ENCODE data around the gene CCK. TPM values are rescaled to one million over a fixed set of nuclear protein-coding genes. Genes with fewer than 3 reads are reported as not detected.
"Not testable (repeated sequence)": the region's sequence is repeated elsewhere in the genome, so short reads cannot be mapped to it uniquely, and the experiment has no call there.

CCK gene
- not detected in 2 replicates for total RNA-seq

DNA sequence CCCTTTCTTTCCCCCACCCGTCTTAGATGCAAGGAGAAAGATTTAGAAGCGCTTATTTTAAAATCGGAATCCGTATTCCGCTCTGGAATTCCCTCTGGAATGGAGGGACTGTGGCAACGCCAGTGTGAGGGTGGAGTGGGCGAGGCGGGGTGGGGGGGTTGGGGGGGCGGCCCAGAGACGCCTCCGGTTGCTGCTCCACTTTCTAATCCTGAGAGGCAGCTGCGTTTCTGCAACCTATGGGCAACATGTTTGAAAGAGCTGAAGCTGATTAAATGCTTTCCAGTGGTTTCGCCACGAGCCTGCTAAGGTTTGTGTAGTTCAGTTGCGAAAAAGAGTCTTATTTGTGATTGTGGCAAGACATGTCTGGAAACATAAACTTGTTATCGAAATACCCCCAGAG, at the start of gene CCK:
Gene CCK, minus strand, starts transcription at position 101 of the 400 bp plus-strand sequence. CDS start 2,555 bp downstream, outside the sequence.
- intact Hi-C loops (cut with micrococcal nuclease) = no loop called here

- intact Hi-C loops (cut with micrococcal nuclease) = no loop called here
Observed at GRCh38 chr3:42314411-42314810, 48.4 kb upstream of the CCK start.

GRCh38 chr3:42308651-42309050, 42.7 kb upstream of the CCK start:
- intact Hi-C loops (cut with micrococcal nuclease) = no loop called here

GRCh38 chr3:42306499-42306898, 40.5 kb upstream of the CCK start:
- intact Hi-C loops (cut with micrococcal nuclease) = no loop called here

GRCh38 chr3:42302924-42303634, 37.1 kb upstream of the CCK start:
- intact Hi-C loops (cut with micrococcal nuclease) = no loop called here

- intact Hi-C loops (cut with micrococcal nuclease) = no loop called here
Observed at GRCh38 chr3:42301446-42302175, 35.6 kb upstream of the CCK start.

- intact Hi-C loops (cut with micrococcal nuclease) = no loop called here
Observed at GRCh38 chr3:42300778-42301177, 34.8 kb upstream of the CCK start.

GRCh38 chr3:42300013-42300412, 34.0 kb upstream of the CCK start:
- intact Hi-C loops (cut with micrococcal nuclease) = no loop called here

DNA sequence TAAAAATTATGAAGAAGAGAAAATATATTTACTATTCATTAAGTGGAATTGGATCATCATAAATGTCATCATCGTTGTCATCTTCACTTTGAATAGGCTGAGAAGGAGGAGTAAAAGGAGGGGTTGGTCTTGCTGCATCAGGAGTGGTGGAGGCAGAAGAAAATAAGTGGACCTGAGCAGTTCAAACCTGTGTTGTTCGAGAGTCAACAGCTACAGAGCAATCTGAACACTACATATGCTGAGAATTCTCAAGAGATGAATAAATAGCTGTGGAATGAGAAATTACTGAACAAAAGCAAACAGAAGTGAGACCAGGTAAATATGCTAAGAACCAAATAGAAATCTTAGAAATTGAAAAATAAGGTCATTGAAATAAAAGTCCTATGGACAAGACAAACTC, 32.3 kb upstream of the CCK start:
- intact Hi-C loops (cut with micrococcal nuclease) = no loop called here

DNA sequence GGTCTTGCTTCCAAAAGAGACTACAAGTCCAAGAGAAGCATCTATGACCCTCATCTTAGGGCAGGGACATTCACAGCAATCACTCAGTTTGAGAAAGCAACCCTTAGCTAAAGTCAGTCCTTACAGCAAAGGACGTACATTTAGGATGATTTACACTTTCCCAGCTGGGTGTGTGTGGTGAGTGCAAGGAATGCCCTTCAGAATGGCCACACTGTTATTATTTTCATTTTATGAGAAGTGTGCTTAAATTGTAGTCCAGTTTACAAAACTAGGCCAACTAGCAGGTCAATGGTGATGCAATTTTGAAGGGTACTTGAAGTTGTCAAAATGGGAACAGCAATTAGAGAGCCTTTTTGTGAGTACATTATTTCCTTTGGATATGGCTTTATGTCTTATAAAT, 26.0 kb upstream of the CCK start:
- intact Hi-C loops (cut with micrococcal nuclease) = no loop called here

GRCh38 chr3:42290966-42291714, 25.2 kb upstream of the CCK start:
- intact Hi-C loops (cut with micrococcal nuclease) = no loop called here

DNA sequence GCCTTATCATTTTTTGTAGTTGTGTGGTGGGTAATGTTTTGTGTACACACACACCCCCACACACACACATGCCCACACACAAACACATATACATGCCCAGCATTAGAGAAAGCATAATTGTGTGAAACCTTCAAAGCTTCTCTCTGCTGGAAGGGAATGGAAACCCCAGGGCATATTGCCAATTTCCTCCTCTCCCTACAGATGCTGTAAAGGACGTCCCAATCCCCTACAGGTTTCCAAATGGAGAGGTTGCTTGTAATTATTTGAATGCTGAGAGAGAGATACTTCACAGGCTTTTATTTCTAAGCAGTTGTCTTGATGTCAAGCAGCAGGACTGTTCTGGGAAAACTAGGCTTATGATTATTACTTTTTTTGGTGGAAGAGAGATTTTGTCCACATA, 23.0 kb upstream of the CCK start:
- intact Hi-C loops (cut with micrococcal nuclease) = no loop called here

GRCh38 chr3:42288385-42288784, 22.4 kb upstream of the CCK start:
- intact Hi-C loops (cut with micrococcal nuclease) = no loop called here

GRCh38 chr3:42287423-42287822, 21.4 kb upstream of the CCK start:
- intact Hi-C loops (cut with micrococcal nuclease) = not testable (repeated sequence)

DNA sequence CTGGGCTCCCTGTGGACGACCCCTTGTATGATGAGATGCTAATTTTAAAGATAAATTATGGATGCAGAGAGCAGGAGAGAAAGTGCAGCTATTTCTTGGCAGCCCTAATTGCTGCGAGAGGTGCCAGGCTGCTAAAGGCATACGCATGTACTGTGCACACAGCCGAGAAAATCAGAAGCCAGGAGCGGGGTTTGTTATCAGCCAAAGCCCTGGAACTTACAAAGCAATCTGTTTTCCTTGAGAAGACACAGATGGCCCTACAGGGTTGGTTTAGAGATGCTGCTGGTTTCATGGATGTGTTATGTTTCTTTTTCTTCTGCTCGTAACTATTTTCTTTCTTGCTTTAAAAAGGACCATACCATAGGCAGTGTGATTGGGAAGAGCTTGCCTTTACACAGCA, 11.7 kb upstream of the CCK start:
- intact Hi-C loops (cut with micrococcal nuclease) = no loop called here

DNA sequence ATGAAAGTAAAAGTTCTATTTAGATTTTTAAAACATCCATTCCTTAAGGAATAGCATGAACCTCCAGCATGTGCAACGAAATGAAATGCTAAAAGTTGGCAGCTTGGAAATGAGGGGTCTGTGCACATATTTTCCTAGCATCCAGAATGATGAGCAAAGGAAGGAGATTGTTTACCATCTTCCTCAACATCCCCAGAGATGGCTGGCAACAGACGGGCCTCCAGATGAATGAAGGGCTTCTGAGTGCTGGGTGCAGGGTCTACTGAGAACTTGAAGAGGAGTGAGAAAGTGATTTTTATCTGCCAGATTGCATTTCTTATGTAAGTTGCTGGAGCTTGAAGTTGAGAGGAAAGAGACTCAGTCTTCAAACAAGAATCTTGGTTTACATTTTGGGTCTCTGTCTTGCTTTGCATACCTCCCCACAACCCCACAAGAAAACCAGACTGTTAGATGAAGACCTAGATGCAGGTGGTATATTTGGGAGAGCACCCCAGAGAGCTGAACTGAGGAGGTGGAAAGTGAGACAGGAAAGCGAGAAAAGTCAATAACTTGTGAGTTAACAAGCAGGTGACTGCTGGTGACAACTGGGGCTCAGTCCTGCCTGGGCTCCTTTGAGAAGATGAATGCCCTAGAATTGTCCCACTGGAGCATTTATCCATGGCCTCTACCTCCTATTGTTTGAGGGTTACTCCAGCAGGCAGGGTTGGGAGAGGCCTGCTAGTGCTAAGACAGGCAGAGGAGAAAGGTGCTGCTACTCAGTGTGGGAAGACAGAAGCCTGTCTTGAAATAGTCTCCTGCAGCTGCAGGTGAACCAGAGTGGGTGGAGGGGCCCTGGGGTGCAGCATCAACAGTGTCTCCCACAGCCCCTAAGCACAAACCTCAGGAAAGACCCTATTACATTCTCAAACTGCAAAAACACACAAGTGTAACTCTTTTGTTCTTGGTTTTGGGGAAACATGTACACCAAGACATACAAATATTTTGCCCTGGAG, 10.5 kb upstream of the CCK start:
- intact Hi-C loops (cut with micrococcal nuclease) = no loop called here

GRCh38 chr3:42275217-42275616, 9.2 kb upstream of the CCK start:
- intact Hi-C loops (cut with micrococcal nuclease) = no loop called here

GRCh38 chr3:42274266-42274665, 8.3 kb upstream of the CCK start:
- intact Hi-C loops (cut with micrococcal nuclease) = no loop called here

GRCh38 chr3:42273361-42273760, 7.4 kb upstream of the CCK start:
- intact Hi-C loops (cut with micrococcal nuclease) = no loop called here

DNA sequence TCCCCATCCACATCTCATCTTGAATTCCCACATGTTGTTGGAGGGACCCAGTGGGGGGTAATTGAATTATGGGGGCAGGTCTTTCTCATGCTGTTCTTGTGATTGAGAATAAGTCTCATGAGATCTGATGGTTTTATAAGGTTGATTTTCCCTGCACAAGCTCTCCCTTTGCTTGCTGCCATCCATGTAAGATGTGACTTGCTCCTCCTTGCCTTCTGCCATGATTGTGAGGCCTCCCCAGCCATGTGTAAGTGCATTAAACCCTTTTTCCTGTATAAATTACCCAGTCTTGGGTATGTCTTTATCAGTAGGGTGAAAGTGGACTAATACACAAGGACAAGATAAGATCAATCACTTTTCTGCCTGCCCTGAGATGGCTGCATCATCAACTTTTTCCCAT, 5.8 kb upstream of the CCK start:
- intact Hi-C loops (cut with micrococcal nuclease) = no loop called here

DNA sequence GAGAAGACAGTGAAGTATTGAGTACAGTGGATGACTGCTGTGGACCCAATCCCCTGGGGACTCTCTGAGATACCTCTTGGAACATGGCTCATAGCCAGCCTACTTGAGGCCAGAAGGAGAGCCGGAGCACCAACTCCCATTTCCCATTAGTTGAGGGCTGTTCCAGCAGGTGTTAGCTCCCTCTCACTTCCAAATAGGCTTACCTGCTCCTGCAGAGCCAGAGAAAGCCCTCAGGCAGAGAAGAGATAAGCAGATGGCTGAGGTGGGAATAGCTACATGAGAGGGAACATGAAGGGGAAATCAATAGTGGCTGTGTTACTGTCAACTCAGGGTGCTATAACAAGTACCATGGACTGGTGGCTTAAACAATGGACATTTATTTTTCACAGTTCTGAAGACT, 4.6 kb upstream of the CCK start:
- intact Hi-C loops (cut with micrococcal nuclease) = no loop called here

Measured in T-helper 2 cell treated with Interferon-gamma antibody and Interleukin-4, amounts not matched to agents 100 ng/mL and 5 ng/mL, for 36 hours (primary cell).